Measurements from ENCODE around the gene CARMIL3.

CARMIL3 gene

DNA sequence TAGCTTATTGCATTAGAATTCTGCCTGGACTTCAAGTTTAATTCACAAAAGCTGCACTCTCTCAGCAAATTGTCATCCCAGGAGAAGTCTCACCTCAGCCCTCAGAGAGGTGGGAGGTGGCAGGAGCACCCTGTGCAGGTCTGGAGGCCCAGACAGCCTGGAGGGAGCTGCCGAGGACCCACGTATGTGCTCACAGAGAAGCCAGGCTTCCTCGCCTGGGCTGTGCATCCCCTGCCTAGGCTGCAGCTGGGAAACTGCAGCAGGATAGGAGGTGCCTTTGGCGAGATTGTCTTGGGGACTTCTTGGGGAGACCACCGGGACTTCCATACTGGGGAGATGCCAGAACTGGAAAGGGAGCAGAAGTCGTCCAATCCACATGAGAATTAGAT, 28.3 kb downstream of the CARMIL3 start:
- TF ChIP-seq, protein P1, sequence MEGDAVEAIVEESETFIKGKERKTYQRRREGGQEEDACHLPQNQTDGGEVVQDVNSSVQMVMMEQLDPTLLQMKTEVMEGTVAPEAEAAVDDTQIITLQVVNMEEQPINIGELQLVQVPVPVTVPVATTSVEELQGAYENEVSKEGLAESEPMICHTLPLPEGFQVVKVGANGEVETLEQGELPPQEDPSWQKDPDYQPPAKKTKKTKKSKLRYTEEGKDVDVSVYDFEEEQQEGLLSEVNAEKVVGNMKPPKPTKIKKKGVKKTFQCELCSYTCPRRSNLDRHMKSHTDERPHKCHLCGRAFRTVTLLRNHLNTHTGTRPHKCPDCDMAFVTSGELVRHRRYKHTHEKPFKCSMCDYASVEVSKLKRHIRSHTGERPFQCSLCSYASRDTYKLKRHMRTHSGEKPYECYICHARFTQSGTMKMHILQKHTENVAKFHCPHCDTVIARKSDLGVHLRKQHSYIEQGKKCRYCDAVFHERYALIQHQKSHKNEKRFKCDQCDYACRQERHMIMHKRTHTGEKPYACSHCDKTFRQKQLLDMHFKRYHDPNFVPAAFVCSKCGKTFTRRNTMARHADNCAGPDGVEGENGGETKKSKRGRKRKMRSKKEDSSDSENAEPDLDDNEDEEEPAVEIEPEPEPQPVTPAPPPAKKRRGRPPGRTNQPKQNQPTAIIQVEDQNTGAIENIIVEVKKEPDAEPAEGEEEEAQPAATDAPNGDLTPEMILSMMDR (IDR thresholded peaks at IDR 0.05; ENCODE audit: low read depth, low read length, missing control alignments), result no peak
- H3K4me3 ChIP-seq (ENCODE audit: low read depth, low read length), result no peak overlapping the region
- no peak for DNase-seq (ENCODE audit: low read depth)

GRCh38 chr14:24080888-24081738, 29.3 kb downstream of the CARMIL3 start:
- TF ChIP-seq, protein P1 (IDR thresholded peaks at IDR 0.05; ENCODE audit: low read depth, low read length, missing control alignments), result no peak
- peak overlapping the region; percentile 67 for H3K4me3 ChIP-seq (ENCODE audit: low read depth, low read length)
- DNase-seq (ENCODE audit: low read depth), result peak; percentile 58

DNA sequence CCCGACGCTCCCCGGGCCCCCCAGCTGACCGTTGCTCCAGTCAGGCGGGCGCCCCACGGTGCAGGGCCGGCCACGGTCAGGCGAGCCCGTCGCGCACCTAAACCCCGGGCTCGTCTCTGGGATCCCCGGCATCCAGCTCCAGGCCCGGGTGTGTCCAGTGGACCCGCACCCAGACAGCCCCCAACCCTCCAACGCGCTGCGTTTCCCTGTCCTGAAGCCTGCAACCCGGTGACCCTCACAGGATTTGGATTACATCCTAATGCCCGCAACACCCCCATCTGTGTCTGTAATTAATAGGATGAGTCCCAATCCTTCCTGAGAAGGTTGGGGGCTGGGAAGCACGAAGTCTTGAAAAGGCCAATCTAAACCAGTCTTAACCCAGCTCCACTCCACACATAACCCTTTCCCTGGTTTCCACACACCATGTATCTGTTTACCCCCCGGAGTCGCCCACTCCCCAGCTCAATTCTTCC, 30.0 kb downstream of the CARMIL3 start:
- peak overlapping the region; percentile 67 for H3K4me3 ChIP-seq (ENCODE audit: low read depth, low read length)
- TF ChIP-seq, protein P1 (IDR thresholded peaks at IDR 0.05; ENCODE audit: low read depth, low read length, missing control alignments), result no peak
- DNase-seq (ENCODE audit: low read depth), result no peak

- TF ChIP-seq, protein P1 (IDR thresholded peaks at IDR 0.05; ENCODE audit: low read depth, low read length, missing control alignments), result no peak
- H3K4me3 ChIP-seq (ENCODE audit: low read depth, low read length), result no peak overlapping the region
- DNase-seq (ENCODE audit: low read depth), result no peak
These were observed 30.7 kb downstream of the CARMIL3 start for GRCh38 chr14:24082411-24083080.

- TF ChIP-seq, protein P1 (IDR thresholded peaks at IDR 0.05; ENCODE audit: low read depth, low read length, missing control alignments), result no peak
These were observed 31.7 kb downstream of the CARMIL3 start for GRCh38 chr14:24083462-24083861.

GRCh38 chr14:24084440-24084839, 32.6 kb downstream of the CARMIL3 start:
- DNase-seq (ENCODE audit: low read depth), result no peak
- TF ChIP-seq, protein P1 (IDR thresholded peaks at IDR 0.05; ENCODE audit: low read depth, low read length, missing control alignments), result no peak
- no peak overlapping the region for H3K4me3 ChIP-seq (ENCODE audit: low read depth, low read length)

More at GRCh38 chr14:24083462-24083861, 31.7 kb downstream of the CARMIL3 start:
- no peak overlapping the region for H3K4me3 ChIP-seq (ENCODE audit: low read depth, low read length)
- no peak for DNase-seq (ENCODE audit: low read depth)

Data from GM12864 (cell line).